OCI-LY1 (cell line): Measurements from ENCODE around the gene AMOTL1.

Source experiments
- EZH2 ChIP-seq: fragments of 200-600 bp; sonication (generic), shearing (Covaris generic); IDR thresholded peaks from 2 replicates; pipeline ENCODE4 v1.8.0; 2017; ENCODE audit warnings: borderline replicate concordance, mixed run types, mild to moderate bottlenecking, antibody characterized with exemption, low read length, moderate library complexity, mixed read lengths
- TF ChIP-seq, protein P1 (sequence below): fragments of 200-600 bp; sonication (generic), shearing (Covaris generic); IDR thresholded peaks from 2 replicates; pipeline ENCODE4 v1.5.1; 2017; ENCODE audit warnings: mild to moderate bottlenecking, antibody characterized with exemption, low read length, moderate library complexity, mixed read lengths

DNA sequence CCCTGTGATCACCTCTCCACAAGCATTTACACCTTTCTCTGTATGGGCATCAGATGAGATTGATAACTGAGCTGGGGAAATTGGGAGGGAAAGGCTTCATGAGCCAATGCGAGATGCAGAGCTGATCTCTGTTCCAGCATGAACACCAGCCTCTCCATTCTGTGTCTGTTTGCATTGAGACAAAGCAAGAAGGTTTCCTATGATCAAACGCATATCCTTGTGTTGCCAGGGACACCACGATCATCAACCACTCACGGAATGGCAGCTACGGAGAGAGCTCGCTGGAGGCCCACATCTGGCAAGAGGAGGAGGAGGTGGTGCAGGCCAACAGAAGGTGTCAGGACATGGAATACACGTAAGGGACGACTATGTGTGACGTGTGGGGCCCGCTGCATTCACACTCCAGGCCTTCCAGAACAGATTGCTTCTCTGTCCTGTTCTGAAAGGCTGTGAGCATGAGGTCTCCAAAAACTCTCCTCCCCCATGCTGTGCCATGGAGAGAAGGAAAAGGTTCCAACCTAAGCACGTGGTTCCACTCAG, 96.4 kb downstream of the AMOTL1 start:
- TF ChIP-seq, protein P1, sequence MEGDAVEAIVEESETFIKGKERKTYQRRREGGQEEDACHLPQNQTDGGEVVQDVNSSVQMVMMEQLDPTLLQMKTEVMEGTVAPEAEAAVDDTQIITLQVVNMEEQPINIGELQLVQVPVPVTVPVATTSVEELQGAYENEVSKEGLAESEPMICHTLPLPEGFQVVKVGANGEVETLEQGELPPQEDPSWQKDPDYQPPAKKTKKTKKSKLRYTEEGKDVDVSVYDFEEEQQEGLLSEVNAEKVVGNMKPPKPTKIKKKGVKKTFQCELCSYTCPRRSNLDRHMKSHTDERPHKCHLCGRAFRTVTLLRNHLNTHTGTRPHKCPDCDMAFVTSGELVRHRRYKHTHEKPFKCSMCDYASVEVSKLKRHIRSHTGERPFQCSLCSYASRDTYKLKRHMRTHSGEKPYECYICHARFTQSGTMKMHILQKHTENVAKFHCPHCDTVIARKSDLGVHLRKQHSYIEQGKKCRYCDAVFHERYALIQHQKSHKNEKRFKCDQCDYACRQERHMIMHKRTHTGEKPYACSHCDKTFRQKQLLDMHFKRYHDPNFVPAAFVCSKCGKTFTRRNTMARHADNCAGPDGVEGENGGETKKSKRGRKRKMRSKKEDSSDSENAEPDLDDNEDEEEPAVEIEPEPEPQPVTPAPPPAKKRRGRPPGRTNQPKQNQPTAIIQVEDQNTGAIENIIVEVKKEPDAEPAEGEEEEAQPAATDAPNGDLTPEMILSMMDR, result no peak
- no peak for TF ChIP-seq EZH2
